ENCODE results near the gene C9orf50.
"Not testable (repeated sequence)": the region's sequence is repeated elsewhere in the genome, so short reads cannot be mapped to it uniquely, and the experiment has no call there.

The C9orf50 gene

GRCh38 chr9:129620669-129621295 lies at the start of gene C9orf50:
C9orf50 (minus strand) TSS chr9:129621101; CDS start chr9:129620574, 527 bp downstream.
- FAIRE-seq: no peak
- no peak for DNase-seq (ENCODE audit: extremely low spot score, insufficient read length, low read depth)

GRCh38 chr9:129669946-129670345 lies 49.0 kb upstream of the C9orf50 start:
- no peak for DNase-seq (ENCODE audit: extremely low spot score, insufficient read length, low read depth)
- no peak for FAIRE-seq

- FAIRE-seq: no peak
Observed at GRCh38 chr9:129669141-129669718, 48.3 kb upstream of the C9orf50 start.

DNA sequence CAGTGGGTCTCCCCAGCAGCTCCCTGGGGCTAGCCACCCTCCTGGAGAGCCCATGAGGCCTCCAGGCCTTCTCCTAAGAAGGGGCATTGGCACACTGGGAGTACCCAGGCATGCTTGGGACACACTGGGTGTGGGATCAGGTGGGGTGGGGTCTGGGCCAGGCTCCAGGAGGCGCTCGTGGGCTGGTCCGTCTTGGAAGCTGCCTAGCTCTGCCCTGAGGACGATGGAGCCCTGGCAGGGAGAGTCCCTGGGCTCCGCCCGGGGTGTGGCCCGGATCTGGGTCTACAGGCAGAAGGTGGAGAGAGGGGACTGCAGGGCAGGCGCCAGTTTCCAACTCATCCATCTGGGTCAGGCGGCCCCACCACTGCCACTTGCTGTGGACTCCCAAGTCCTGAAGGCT lies 46.9 kb upstream of the C9orf50 start:
- DNase-seq (ENCODE audit: extremely low spot score, insufficient read length, low read depth) (no peak), FAIRE-seq (no peak)

More at GRCh38 chr9:129669141-129669718, 48.3 kb upstream of the C9orf50 start:
- no peak for DNase-seq (ENCODE audit: extremely low spot score, insufficient read length, low read depth)

DNA sequence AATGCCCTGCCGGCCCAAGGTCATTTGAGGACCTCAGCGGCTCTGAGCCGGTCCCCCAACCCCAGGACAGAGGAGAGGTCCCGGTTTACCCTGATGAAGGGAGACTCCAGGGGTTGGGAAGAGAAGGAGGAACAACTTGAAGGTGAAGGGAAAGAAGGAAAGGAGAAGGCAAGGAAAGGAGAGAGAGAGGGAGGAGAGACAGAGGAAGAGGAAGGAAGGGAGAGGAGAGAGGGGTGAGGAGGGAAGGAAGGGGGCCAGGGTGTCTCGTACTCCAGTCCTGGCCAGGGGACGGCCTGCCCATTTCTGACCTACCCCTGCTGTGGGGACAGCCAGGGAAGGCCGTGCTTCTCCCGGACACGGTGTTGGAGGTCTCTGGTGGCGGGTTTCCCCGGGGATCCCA lies 46.5 kb upstream of the C9orf50 start:
- DNase-seq (ENCODE audit: extremely low spot score, insufficient read length, low read depth) (no peak), FAIRE-seq (no peak)

DNA sequence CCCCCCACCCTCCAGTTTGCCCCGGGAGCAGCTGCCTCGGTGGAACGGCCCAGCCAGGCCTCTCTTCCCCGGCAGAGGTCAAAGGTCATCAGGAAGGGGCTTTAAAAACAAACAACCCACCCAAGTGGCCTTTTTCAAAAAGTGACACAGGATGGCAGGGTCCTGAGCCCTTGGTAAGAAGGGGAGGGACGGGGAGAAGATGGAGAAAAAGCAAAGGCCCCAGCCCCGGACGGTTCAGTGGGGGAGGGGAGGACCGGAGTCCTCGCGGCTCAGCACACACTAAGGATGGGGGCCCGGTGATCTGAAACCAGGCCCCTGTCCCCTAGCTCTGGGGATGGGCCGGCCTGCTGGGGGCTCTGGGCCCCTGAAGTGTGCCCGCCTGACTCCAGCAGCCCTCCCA lies 45.7 kb upstream of the C9orf50 start:
- DNase-seq (ENCODE audit: extremely low spot score, insufficient read length, low read depth) (no peak), FAIRE-seq (no peak)

GRCh38 chr9:129665814-129666520 lies 45.1 kb upstream of the C9orf50 start:
- no peak for FAIRE-seq
- no peak for DNase-seq (ENCODE audit: extremely low spot score, insufficient read length, low read depth)

DNA sequence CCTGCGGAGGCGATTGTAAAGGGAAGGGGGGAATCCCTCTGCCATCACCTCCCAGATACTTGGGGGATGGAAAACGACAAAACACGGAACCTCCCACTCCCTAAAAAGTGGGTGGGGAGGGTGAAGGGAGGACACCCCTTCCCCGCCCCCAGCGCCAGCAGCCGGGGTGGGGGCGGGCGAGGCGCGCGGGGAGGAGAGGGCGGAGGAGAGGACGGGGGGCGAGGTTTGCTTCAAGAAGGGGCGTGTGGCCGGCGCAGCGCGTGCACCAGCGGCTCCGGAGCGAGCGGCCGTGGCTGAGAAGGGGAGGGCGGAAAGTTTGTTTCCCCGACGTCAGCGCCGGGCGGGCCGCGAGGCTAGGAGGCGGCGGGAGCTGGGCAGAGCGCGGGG lies 44.5 kb upstream of the C9orf50 start, which contains the start of gene PRRX2:
Gene PRRX2, plus strand, starts transcription at position 259 of the 387 bp plus-strand sequence. CDS start 221 bp downstream, outside the sequence.
- DNase-seq (ENCODE audit: extremely low spot score, insufficient read length, low read depth): no peak
- no peak for FAIRE-seq

DNA sequence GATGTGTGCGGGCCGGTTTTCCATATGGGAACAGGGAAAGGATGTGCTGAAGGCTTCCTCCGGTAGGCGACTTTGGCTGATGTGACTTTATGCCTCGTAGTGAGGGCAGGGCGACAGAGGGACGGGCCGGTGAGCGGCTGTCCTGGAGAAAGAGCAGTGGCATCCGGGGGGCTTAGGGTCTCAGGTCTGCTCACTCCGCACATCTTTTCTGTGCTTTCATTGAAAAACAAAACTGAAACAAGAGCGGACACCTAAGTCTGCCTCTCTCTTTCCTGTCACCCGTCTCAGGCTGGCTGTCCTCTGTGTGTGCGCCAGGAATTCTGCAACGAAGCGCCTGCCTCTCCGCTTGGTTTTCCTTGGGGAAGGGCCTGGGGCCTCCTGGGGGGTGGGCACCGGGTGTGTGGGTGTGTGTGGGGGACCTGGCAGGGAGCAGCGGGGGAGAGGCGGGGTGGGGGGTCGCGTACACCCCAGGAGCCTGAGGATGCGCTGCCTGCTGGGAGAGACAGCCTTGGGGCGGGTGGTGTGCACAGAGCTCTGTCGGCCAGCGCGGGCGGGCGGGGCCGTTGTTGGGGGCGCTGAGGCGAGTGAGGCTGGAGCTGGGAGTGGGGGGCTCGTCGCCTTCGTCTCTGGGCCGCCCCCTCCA lies 44.0 kb upstream of the C9orf50 start:
- FAIRE-seq: no peak
- no peak for DNase-seq (ENCODE audit: extremely low spot score, insufficient read length, low read depth)

DNA sequence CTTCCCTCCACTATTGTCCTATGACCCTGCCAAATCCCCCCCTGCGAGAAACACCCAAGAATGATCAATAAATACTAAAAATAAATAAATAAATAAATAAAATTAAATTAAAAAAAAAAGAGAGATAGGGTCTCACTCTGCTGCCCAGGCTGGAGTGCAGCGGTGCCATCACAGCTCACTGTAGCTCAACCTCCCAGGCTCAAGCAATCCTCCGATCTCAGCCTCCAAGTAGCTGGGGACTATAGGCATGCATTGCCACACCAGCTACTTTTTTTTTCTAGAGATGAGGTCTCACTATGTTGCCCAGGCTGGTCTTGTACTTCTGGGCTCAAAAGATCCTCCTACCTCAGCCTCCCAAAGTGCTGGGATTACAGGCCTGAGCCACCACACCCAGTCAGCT lies 41.3 kb upstream of the C9orf50 start:
- FAIRE-seq; DNase-seq (ENCODE audit: extremely low spot score, insufficient read length, low read depth): not testable (repeated sequence)

DNA sequence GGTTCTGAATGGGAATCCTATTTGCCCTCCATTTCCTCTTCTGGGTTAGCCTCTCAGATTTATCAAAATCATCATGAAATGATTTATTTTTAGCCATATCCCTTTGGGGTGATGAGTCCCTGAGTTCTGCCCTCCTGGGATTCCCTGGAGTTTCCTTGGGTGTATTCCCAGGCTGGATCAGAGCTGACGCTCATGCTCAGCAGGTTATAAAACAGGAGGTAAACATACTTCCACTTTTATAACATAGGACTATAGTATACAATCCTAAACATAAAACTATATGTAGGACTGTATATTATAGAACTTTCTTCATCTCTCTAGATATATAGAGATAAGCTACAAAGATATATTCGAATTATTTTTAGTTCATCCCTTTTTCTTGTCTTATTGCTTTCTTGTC lies 40.1 kb upstream of the C9orf50 start:
- DNase-seq (ENCODE audit: extremely low spot score, insufficient read length, low read depth) (no peak), FAIRE-seq (no peak)

GRCh38 chr9:129656795-129657390 lies 36.0 kb upstream of the C9orf50 start:
- no peak for FAIRE-seq
- no peak for DNase-seq (ENCODE audit: extremely low spot score, insufficient read length, low read depth)

GRCh38 chr9:129655696-129656095 lies 34.8 kb upstream of the C9orf50 start:
- FAIRE-seq: no peak

DNA sequence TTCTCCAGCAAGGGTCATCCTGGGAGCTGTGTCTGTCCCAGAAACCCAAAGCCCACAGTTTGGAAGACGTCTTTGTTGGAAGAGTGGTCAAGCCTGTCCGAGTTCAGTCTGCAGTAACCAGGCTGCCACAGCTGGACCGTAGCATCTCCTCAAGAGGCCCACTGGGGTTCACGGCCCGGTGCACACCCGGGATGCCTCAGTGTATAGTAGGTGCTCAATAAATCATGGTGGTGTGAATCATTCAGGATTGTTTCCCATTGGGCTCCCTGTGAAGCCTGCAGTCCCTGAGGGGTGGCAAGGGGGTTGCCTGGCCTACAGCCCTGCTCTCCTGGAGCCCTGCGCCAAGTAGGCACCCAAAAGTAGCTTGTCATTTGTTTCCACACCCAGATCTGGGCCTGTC lies 34.3 kb upstream of the C9orf50 start:
- DNase-seq (ENCODE audit: extremely low spot score, insufficient read length, low read depth) (no peak), FAIRE-seq (no peak)

More at GRCh38 chr9:129655696-129656095, 34.8 kb upstream of the C9orf50 start:
- no peak for DNase-seq (ENCODE audit: extremely low spot score, insufficient read length, low read depth)

DNA sequence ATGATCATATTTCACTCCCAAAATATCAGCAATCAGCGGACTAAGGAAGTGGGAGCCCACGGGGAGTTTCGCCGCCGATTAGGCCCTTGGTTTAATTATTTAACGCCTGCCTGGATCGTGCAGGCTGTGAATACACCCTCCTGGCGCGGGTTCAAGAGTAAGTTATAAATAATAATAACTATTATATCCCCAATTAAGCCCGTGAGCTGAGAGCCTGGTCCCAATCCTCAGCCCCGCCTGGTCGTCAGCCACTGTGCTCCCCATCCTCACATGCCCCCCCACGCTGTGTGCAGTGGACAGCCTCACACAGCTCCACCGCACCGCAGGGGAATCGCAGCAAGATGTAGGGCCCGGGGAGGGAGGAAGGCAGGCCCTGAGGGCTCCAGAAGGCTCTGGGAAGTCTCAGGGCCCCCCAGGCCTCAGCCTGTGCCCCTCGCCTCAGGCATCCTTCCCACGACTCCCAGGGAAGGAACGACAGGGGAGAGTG lies 33.7 kb upstream of the C9orf50 start:
- DNase-seq (ENCODE audit: extremely low spot score, insufficient read length, low read depth) (no peak), FAIRE-seq (no peak)

DNA sequence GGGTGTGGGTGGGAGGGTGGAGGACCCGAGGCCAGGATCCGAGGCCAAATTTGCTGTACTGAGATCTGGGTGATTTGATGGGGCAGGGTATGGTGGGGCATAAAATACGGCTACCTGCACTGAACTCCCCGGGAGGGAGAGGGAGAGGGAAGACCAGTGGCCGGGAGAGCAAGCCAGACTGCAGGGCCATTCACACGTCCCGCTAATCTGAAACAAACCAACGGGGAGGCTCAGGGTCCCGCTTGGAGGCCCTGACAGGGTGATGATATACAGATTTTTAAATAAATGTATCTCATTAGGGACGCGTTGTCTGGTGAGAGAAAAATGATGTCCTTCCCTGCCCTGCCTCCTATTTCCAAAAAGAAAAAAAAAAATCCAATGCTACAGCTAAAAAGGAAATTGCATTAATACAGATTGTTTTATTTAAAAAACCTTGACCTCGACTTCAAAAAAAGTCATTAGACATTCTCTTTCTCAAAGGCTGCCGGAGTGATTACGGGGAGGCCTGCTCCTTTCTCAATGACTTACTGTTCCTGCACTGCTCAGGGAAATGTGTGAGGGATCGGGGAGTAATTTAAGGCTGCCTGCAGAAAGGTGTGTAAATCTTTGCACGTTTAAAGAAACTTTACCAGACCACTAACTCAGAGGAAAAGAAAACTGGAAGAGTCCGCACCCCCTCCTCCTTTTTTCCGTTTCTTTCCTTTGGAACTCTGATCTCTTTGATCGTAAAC lies 33.1 kb upstream of the C9orf50 start:
- DNase-seq (ENCODE audit: extremely low spot score, insufficient read length, low read depth) (no peak), FAIRE-seq (no peak)

DNA sequence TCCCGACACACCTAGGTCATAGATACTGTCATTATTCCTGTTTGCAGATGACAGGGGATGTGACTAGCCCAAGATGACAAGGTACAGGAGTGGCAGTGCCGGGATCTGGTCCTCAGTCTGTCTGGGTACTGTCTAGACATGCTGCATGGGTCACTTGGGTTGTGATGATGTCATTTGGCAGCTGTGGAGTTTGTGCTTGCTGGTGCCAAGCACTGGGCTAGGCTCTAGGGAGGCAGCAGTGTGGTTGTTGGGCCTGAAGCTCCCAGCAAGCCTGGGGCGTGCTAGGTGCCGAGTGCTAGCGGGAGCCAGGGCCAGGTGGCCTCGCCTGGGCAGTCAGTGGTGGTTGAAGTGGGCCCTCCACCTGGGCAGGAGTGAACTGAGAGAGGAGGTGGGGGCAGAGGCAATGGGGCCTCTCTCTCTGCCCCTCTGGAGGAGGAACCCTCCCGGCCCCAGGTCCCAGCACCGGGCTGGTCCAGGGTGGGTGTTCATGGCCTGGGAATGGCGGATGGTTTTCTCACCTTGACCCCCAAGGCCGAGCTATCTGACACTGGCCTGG lies 29.9 kb upstream of the C9orf50 start:
- DNase-seq (ENCODE audit: extremely low spot score, insufficient read length, low read depth) (no peak), FAIRE-seq (no peak)

DNA sequence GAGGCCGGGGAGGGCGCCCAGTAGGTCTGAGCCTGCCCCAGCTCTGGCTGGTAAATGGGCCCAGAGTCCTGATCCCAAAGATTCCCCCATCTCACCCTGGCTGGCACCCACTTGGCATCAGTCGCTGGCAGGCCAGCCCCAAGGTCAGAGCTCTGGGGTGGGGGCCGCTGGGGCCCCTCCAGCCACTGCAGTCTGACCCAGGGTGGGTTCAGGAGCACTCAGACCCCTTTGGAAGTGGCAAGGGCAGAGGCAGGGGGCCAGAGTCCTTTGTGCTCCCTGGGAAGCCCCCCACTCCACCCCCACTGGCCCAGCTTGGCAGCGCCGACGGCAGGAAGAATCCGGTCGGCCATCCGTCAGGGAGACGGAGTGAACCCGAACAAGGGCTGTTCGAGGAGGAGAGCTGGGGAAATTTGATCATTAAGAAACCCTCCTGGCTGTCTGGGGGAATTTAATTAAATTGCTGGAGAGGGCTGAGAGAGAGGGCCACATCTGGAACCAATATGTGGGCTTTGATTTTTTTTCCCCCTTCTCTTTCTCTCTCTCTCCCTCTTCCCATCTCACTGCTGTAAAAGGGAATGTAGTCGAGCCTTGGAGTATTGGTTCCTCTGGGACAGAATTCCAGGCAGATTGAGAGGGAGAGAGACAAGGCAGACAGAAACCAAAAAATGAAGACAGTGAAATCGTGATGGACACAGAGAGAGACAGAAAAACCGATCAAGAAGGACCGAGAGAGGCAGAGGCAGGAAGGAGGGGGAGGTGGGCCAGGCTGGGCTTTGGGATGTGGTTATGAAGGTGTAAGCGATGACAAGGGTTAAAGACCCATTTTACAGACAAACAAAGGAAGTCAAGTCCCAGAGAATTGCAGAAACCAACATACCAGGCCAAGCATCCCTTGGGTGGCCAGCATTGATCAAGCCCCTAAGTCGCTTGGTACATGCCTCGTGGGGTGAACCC lies 29.1 kb upstream of the C9orf50 start:
- DNase-seq (ENCODE audit: extremely low spot score, insufficient read length, low read depth): no peak
- no peak for FAIRE-seq
